Measurements from ENCODE around the gene PPP1R14B.

DNA sequence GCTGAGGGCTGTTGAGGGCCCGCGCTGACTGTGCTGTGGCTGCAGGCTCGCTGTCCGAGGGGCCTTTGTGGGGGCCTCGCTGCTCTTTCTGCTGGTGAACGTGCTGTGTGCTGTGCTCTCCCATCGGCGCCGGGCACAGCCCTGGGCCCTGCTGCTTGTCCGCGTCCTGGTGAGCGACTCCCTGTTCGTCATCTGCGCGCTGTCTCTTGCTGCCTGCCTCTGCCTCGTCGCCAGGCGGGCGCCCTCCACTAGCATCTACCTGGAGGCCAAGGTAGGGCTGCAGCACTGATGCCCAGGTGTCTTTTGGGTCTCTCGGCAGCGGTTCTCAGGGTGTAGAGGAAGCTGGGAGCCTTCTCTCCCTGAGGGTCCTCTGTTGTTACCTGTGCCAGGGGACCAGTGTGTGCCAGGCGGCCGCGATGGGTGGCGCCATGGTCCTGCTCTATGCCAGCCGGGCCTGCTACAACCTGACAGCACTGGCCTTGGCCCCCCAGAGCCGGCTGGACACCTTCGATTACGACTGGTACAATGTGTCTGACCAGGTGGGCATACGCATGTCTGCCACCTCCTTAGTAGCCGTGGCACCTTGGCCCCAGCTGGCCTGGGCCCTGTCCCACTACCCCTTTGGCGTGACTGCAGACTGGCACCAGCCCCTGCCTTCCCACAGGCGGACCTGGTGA, 41.1 kb upstream of the PPP1R14B start:
- no peak for TF ChIP-seq POLR2A (IDR thresholded peaks at IDR 0.05)
- TF ChIP-seq, protein P1, sequence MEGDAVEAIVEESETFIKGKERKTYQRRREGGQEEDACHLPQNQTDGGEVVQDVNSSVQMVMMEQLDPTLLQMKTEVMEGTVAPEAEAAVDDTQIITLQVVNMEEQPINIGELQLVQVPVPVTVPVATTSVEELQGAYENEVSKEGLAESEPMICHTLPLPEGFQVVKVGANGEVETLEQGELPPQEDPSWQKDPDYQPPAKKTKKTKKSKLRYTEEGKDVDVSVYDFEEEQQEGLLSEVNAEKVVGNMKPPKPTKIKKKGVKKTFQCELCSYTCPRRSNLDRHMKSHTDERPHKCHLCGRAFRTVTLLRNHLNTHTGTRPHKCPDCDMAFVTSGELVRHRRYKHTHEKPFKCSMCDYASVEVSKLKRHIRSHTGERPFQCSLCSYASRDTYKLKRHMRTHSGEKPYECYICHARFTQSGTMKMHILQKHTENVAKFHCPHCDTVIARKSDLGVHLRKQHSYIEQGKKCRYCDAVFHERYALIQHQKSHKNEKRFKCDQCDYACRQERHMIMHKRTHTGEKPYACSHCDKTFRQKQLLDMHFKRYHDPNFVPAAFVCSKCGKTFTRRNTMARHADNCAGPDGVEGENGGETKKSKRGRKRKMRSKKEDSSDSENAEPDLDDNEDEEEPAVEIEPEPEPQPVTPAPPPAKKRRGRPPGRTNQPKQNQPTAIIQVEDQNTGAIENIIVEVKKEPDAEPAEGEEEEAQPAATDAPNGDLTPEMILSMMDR (IDR thresholded peaks at IDR 0.05): no peak

Measured in Peyer's patch (tissue), 4 donors.